Endothelial cell of umbilical vein (primary cell): ENCODE results near the gene TECPR2.

Experiments used
- CTCF ChIP-seq, 2 donors: IDR thresholded peaks; 1 replicate in 1 of 2; 2 replicates in 1 of 2; pipeline ENCODE4 v1.5.1; 2011; ENCODE audit warnings: low read length in 2 of 2, mild to moderate bottlenecking in 2 of 2, moderate library complexity in 2 of 2, control low read depth in 1 of 2, inconsistent platforms in 1 of 2, low read depth in 1 of 2; ENCODE audit not compliant: insufficient read depth in 1 of 2; ENCODE audit errors: extremely low read depth in 1 of 2
- POLR2AphosphoS5 ChIP-seq: IDR thresholded peaks from 2 replicates; pipeline ENCODE4 v1.6.1; 2012; ENCODE audit warnings: low read depth, mild to moderate bottlenecking, control low read depth, low read length, moderate library complexity; ENCODE audit not compliant: insufficient read depth

GRCh38 chr14:102442241-102443211, 79.8 kb downstream of the TECPR2 start:
- TF ChIP-seq CTCF (IDR thresholded peaks at IDR 0.05; ENCODE audit: extremely low read depth in 1 of 2, insufficient read depth in 1 of 2, low read depth in 1 of 2, low read length in 2 of 2), result no peak
- no peak for TF ChIP-seq POLR2AphosphoS5
